ENCODE data around the gene BLOC1S5. TPM values are rescaled to one million over a fixed set of nuclear protein-coding genes. Genes with fewer than 3 reads are reported as not detected.

BLOC1S5 gene
- total and polyA plus RNA-seq, 2 of the 13 experiments (the other 11 are each of a cell fraction or from before 2014, with no cell fraction given): 10.5 to 41.5 TPM

DNA sequence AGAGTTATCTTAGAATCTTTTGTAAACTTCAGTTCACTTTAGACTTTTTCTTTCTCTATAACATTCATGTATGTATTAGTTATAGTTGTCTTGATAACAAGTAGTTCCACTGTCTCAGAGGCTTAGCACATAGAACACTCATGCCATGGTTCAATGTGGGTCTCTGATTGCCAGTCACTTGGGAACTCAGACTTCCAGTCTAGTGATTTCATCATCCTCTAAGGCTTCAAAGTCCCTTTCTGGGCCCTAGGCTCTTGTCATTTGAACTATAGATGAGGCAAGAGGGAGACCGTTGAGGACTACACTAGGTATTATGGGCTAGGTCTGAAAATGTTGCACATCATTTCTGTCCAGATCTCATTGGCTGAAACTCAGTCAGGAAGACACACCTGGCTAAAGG lies 46.5 kb upstream of the BLOC1S5 start (continued):
- TF ChIP-seq, protein P1, sequence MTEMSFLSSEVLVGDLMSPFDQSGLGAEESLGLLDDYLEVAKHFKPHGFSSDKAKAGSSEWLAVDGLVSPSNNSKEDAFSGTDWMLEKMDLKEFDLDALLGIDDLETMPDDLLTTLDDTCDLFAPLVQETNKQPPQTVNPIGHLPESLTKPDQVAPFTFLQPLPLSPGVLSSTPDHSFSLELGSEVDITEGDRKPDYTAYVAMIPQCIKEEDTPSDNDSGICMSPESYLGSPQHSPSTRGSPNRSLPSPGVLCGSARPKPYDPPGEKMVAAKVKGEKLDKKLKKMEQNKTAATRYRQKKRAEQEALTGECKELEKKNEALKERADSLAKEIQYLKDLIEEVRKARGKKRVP (CRISPR knock-in tag; IDR thresholded peaks at IDR 0.05): peak; percentile 74 to 97; a peak in 3 of 4 replicates
- TF ChIP-seq PCBP2 (optimal IDR thresholded peaks at IDR 0.05; ENCODE audit: low read depth, low read length, poor library complexity, severe bottlenecking) (no peak), FOXC1 (CRISPR knock-in tag; IDR thresholded peaks at IDR 0.05; ENCODE audit: borderline replicate concordance) (no peak), ZNF446 (CRISPR knock-in tag; IDR thresholded peaks at IDR 0.05) (no peak), ARNT2 (CRISPR knock-in tag; IDR thresholded peaks at IDR 0.05; ENCODE audit: low read depth) (no peak), CBX5 (CRISPR knock-in tag; IDR thresholded peaks at IDR 0.05; ENCODE audit: borderline replicate concordance) (peak; percentile 37; the same call in 1 of the 2 replicates), HNRNPLL (IDR thresholded peaks at IDR 0.05; ENCODE audit: low read depth, low read length, poor library complexity, severe bottlenecking) (no peak), RFX1 (IDR thresholded peaks at IDR 0.05) (no peak), SRF (IDR thresholded peaks at IDR 0.05; ENCODE audit: low read depth, low read length) (no peak), ZMYM4 (CRISPR knock-in tag; IDR thresholded peaks at IDR 0.05) (0 out of 2 replicates have a peak, but pooled peaks have one; percentile 37), MEF2D (CRISPR knock-in tag; IDR thresholded peaks at IDR 0.05) (no peak), KAT7 (CRISPR knock-in tag; IDR thresholded peaks at IDR 0.05; ENCODE audit: borderline replicate concordance) (no peak), ELF1 (CRISPR knock-in tag; IDR thresholded peaks at IDR 0.05) (peak; percentile 27; the same call in 1 of the 2 replicates), ATF7-NPFF (CRISPR knock-in tag; IDR thresholded peaks at IDR 0.05; ENCODE audit: low read depth) (no peak)
- TF ChIP-seq, protein P2, sequence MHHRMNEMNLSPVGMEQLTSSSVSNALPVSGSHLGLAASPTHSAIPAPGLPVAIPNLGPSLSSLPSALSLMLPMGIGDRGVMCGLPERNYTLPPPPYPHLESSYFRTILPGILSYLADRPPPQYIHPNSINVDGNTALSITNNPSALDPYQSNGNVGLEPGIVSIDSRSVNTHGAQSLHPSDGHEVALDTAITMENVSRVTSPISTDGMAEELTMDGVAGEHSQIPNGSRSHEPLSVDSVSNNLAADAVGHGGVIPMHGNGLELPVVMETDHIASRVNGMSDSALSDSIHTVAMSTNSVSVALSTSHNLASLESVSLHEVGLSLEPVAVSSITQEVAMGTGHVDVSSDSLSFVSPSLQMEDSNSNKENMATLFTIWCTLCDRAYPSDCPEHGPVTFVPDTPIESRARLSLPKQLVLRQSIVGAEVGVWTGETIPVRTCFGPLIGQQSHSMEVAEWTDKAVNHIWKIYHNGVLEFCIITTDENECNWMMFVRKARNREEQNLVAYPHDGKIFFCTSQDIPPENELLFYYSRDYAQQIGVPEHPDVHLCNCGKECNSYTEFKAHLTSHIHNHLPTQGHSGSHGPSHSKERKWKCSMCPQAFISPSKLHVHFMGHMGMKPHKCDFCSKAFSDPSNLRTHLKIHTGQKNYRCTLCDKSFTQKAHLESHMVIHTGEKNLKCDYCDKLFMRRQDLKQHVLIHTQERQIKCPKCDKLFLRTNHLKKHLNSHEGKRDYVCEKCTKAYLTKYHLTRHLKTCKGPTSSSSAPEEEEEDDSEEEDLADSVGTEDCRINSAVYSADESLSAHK (CRISPR knock-in tag; IDR thresholded peaks at IDR 0.05; ENCODE audit: borderline replicate concordance): no peak
- TF ChIP-seq, protein P3, sequence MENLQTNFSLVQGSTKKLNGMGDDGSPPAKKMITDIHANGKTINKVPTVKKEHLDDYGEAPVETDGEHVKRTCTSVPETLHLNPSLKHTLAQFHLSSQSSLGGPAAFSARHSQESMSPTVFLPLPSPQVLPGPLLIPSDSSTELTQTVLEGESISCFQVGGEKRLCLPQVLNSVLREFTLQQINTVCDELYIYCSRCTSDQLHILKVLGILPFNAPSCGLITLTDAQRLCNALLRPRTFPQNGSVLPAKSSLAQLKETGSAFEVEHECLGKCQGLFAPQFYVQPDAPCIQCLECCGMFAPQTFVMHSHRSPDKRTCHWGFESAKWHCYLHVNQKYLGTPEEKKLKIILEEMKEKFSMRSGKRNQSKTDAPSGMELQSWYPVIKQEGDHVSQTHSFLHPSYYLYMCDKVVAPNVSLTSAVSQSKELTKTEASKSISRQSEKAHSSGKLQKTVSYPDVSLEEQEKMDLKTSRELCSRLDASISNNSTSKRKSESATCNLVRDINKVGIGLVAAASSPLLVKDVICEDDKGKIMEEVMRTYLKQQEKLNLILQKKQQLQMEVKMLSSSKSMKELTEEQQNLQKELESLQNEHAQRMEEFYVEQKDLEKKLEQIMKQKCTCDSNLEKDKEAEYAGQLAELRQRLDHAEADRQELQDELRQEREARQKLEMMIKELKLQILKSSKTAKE (CRISPR knock-in tag; IDR thresholded peaks at IDR 0.05; ENCODE audit: borderline replicate concordance): no peak
- TF ChIP-seq, protein P4, sequence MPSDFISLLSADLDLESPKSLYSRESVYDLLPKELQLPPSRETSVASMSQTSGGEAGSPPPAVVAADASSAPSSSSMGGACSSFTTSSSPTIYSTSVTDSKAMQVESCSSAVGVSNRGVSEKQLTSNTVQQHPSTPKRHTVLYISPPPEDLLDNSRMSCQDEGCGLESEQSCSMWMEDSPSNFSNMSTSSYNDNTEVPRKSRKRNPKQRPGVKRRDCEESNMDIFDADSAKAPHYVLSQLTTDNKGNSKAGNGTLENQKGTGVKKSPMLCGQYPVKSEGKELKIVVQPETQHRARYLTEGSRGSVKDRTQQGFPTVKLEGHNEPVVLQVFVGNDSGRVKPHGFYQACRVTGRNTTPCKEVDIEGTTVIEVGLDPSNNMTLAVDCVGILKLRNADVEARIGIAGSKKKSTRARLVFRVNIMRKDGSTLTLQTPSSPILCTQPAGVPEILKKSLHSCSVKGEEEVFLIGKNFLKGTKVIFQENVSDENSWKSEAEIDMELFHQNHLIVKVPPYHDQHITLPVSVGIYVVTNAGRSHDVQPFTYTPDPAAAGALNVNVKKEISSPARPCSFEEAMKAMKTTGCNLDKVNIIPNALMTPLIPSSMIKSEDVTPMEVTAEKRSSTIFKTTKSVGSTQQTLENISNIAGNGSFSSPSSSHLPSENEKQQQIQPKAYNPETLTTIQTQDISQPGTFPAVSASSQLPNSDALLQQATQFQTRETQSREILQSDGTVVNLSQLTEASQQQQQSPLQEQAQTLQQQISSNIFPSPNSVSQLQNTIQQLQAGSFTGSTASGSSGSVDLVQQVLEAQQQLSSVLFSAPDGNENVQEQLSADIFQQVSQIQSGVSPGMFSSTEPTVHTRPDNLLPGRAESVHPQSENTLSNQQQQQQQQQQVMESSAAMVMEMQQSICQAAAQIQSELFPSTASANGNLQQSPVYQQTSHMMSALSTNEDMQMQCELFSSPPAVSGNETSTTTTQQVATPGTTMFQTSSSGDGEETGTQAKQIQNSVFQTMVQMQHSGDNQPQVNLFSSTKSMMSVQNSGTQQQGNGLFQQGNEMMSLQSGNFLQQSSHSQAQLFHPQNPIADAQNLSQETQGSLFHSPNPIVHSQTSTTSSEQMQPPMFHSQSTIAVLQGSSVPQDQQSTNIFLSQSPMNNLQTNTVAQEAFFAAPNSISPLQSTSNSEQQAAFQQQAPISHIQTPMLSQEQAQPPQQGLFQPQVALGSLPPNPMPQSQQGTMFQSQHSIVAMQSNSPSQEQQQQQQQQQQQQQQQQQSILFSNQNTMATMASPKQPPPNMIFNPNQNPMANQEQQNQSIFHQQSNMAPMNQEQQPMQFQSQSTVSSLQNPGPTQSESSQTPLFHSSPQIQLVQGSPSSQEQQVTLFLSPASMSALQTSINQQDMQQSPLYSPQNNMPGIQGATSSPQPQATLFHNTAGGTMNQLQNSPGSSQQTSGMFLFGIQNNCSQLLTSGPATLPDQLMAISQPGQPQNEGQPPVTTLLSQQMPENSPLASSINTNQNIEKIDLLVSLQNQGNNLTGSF (CRISPR knock-in tag; IDR thresholded peaks at IDR 0.05): no peak
- TF ChIP-seq, protein P5, sequence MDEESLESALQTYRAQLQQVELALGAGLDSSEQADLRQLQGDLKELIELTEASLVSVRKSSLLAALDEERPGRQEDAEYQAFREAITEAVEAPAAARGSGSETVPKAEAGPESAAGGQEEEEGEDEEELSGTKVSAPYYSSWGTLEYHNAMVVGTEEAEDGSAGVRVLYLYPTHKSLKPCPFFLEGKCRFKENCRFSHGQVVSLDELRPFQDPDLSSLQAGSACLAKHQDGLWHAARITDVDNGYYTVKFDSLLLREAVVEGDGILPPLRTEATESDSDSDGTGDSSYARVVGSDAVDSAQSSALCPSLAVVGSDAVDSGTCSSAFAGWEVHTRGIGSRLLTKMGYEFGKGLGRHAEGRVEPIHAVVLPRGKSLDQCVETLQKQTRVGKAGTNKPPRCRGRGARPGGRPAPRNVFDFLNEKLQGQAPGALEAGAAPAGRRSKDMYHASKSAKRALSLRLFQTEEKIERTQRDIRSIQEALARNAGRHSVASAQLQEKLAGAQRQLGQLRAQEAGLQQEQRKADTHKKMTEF (CRISPR knock-in tag; IDR thresholded peaks at IDR 0.05): 0 out of 2 replicates have a peak, but pooled peaks have one; percentile 45
